BJ (cell line): ENCODE results near the gene KCNMB3. TPM values are rescaled to one million over a fixed set of nuclear protein-coding genes. Genes with fewer than 3 reads are reported as not detected.

Experiments used
- CTCF ChIA-PET: fragments of 350-600 bp; formaldehyde crosslinking; extraction: SDS; loops from one replicate; lab custom pipeline; 2021; ENCODE audit warnings: antibody characterized with exemption, inconsistent platforms; lab: Yijun Ruan, JAX
- POLR2A ChIA-PET: fragments of 300-600 bp; sonication (Branson Sonifier 250); formaldehyde crosslinking; extraction: SDS; loops from one replicate; lab custom pipeline; 2021; ENCODE audit warnings: antibody characterized with exemption; lab: Charles Lee
- DNase-seq: peaks from one replicate; pipeline ENCODE4 v3.0.0-alpha.2; 2011; ENCODE audit warnings: low read depth
- H3K27me3 ChIP-seq: 2 replicates; pipeline ENCODE4 v1.6.0; 2011; ENCODE audit warnings: low read length; ENCODE audit not compliant: control insufficient read depth, insufficient read depth
- H3K36me3 ChIP-seq: 2 replicates; pipeline ENCODE4 v1.5.1; 2011; ENCODE audit warnings: low read length; ENCODE audit not compliant: control insufficient read depth, insufficient read depth
- H3K4me3 ChIP-seq: 2 replicates; pipeline ENCODE4 v1.5.1; 2011; ENCODE audit warnings: low read depth, mild to moderate bottlenecking, control low read depth, low read length
- polyA plus RNA-seq: library from polyadenylated mRNA; depleted of rRNA; stranded (reverse); fragments of >200 nt; gene quantifications from 2 replicates; pipeline ENCODE4 v1.2.3, GENCODE V29; 2011
- TF ChIP-seq, protein P1 (sequence below): IDR thresholded peaks from 2 replicates; pipeline ENCODE4 v1.5.1; 2011; ENCODE audit warnings: low read depth, mild to moderate bottlenecking, control low read depth, inconsistent platforms, low read length, moderate library complexity; ENCODE audit not compliant: insufficient read depth

Gene KCNMB3
- polyA plus RNA-seq, 1 experiment = 0.83 TPM

DNA sequence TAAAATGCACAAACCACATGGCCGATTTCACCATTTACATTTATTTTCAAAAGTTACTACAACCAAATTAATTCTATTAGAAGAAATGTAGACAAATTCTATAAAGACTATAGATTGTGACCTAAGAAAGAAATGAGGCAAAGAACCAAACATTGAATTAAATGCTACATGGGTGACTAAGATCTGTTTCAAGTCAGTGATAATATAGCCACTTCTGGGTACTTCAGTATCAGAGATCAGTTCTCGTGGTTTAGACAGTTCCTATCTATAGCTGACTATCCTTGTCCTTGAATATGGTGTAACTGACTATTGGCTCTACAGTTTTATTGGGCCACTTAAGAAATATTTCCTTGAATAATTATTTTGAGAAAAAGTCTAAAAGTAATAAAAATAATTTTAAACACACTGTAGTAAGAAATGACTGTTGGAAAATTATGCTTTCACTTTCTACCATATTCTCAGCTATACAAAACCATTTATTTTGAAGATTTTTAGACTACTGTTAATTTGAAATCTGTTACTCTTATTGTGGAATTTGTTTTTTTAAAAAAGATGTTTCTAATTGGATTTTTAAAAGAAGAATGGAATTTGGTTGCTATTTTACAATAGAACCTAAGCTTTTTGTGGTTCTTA, 14.1 kb downstream of the KCNMB3 start:
- no peaks in the 10 kb centered on the region for H3K36me3 ChIP-seq
- CTCF ChIA-PET = no interaction called here
- no peak overlapping the region for H3K4me3 ChIP-seq
- POLR2A ChIA-PET = no interaction called here
- no peak for DNase-seq
- H3K27me3 ChIP-seq = no peaks in the 10 kb centered on the region
- TF ChIP-seq, protein P1, sequence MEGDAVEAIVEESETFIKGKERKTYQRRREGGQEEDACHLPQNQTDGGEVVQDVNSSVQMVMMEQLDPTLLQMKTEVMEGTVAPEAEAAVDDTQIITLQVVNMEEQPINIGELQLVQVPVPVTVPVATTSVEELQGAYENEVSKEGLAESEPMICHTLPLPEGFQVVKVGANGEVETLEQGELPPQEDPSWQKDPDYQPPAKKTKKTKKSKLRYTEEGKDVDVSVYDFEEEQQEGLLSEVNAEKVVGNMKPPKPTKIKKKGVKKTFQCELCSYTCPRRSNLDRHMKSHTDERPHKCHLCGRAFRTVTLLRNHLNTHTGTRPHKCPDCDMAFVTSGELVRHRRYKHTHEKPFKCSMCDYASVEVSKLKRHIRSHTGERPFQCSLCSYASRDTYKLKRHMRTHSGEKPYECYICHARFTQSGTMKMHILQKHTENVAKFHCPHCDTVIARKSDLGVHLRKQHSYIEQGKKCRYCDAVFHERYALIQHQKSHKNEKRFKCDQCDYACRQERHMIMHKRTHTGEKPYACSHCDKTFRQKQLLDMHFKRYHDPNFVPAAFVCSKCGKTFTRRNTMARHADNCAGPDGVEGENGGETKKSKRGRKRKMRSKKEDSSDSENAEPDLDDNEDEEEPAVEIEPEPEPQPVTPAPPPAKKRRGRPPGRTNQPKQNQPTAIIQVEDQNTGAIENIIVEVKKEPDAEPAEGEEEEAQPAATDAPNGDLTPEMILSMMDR = no peak

- CTCF ChIA-PET = no interaction called here
These were observed 16.7 kb downstream of the KCNMB3 start for GRCh38 chr3:179234199-179234598.

GRCh38 chr3:179233043-179233442, 17.9 kb downstream of the KCNMB3 start:
- ChIA-PET CTCF (interaction anchor here (1.0 kb wide), 1 partner anchor 48 kb away, joined by 3 read pairs; no protein-coding TSS in a partner anchor), POLR2A (no interaction called here)
- TF ChIP-seq, protein P1 = no peak

More at GRCh38 chr3:179234199-179234598, 16.7 kb downstream of the KCNMB3 start:
- peaks cover 2% of the 10 kb centered on the region; the same call in 1 of the 2 replicates for H3K36me3 ChIP-seq
- no peak overlapping the region for H3K4me3 ChIP-seq
- POLR2A ChIA-PET = no interaction called here
- DNase-seq = no peak
- H3K27me3 ChIP-seq = no peaks in the 10 kb centered on the region
- TF ChIP-seq, protein P1 = no peak

DNA sequence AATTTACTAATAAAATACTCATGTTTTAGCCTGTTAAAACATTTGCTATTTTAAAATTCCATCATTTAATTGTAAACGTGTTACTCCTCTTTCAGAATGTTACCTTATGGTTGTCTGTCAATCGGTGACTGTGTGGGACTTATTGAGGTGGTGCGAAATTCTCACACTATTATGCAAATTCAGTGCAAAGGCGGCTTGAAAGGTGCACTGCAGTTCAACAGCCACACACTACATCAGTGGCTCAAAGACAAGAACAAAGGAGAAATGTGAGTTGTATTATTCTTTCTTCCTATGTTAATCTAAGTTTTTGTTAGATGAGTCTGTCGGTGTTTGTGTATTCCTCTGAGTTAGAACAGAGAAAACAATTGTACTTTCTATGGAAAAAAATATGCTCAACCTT, 21.7 kb downstream of the KCNMB3 start:
- peaks cover 2% of the 10 kb centered on the region; the same call in 1 of the 2 replicates for H3K36me3 ChIP-seq
- H3K4me3 ChIP-seq = no peak overlapping the region
- CTCF ChIA-PET = no interaction called here
- TF ChIP-seq, protein P1 = no peak
- POLR2A ChIA-PET = no interaction called here
- H3K27me3 ChIP-seq = no peaks in the 10 kb centered on the region
- no peak for DNase-seq

More at GRCh38 chr3:179233043-179233442, 17.9 kb downstream of the KCNMB3 start:
- Histone ChIP-seq H3K4me3 (no peak overlapping the region), H3K36me3 (peaks cover 2% of the 10 kb centered on the region; the same call in 1 of the 2 replicates), H3K27me3 (no peaks in the 10 kb centered on the region)
- no peak for DNase-seq

GRCh38 chr3:179227349-179227748, 23.6 kb downstream of the KCNMB3 start:
- no peak overlapping the region for H3K4me3 ChIP-seq
- POLR2A ChIA-PET = no interaction called here
- TF ChIP-seq, protein P1 = no peak
- DNase-seq = no peak
- peaks cover 2% of the 10 kb centered on the region for H3K36me3 ChIP-seq
- CTCF ChIA-PET = no interaction called here
- H3K27me3 ChIP-seq = no peaks in the 10 kb centered on the region
